Neural cell (in vitro differentiated cells): ENCODE results near the gene CCDC124. TPM values are rescaled to one million over a fixed set of nuclear protein-coding genes. Genes with fewer than 3 reads are reported as not detected.
"Not testable (repeated sequence)": the region's sequence is repeated elsewhere in the genome, so short reads cannot be mapped to it uniquely, and the experiment has no call there.

Source experiments
- H2AFZ ChIP-seq: fragments of 200-600, 300-800 bp; sonication (generic), shearing (Covaris generic); 2 replicates; pipeline ENCODE4 v1.6.0; 2014; ENCODE audit warnings: low read depth, mild to moderate bottlenecking, antibody characterized with exemption, low read length, moderate library complexity
- H3F3A ChIP-seq: fragments of 200-600 bp; shearing (Covaris generic); 2 replicates; pipeline ENCODE4 v1.6.1; 2016; ENCODE audit warnings: mild to moderate bottlenecking, moderate library complexity, mixed read lengths, antibody characterized with exemption, low read length; ENCODE audit not compliant: insufficient read depth, poor library complexity, severe bottlenecking
- H3K27ac ChIP-seq: fragments of 200-600, 300-800 bp; sonication (generic), shearing (Covaris generic); 2 replicates; pipeline ENCODE4 v1.5.1; 2014; ENCODE audit warnings: mild to moderate bottlenecking, low read length, moderate library complexity
- H3K27me3 ChIP-seq: fragments of 300-800, 200-600 bp; sonication (generic), shearing (Covaris generic); 2 replicates; pipeline ENCODE4 v1.6.0; 2014; ENCODE audit warnings: mild to moderate bottlenecking, low read depth, low read length, moderate library complexity; ENCODE audit not compliant: insufficient read depth
- H3K36me3 ChIP-seq: fragments of 300-800, 200-600 bp; sonication (generic), shearing (Covaris generic); 2 replicates; pipeline ENCODE4 v1.5.1; 2014; ENCODE audit warnings: mild to moderate bottlenecking, antibody characterized with exemption, low read length, moderate library complexity; ENCODE audit not compliant: insufficient read depth
- H3K4me2 ChIP-seq: fragments of 300-800, 200-600 bp; sonication (generic), shearing (Covaris generic); 2 replicates; pipeline ENCODE4 v1.6.0; 2014; ENCODE audit warnings: mild to moderate bottlenecking, low read length
- H3K4me3 ChIP-seq: fragments of 300-800, 200-600 bp; sonication (generic), shearing (Covaris generic); 2 replicates; pipeline ENCODE4 v1.5.1; 2014; ENCODE audit warnings: mild to moderate bottlenecking, low read length, moderate library complexity
- H3K79me2 ChIP-seq: fragments of 200-600 bp; shearing (Covaris generic); replicated peaks from 2 replicates; pipeline ENCODE4 v1.6.0; 2014; ENCODE audit warnings: mild to moderate bottlenecking, low read length, moderate library complexity; ENCODE audit not compliant: insufficient read depth
- H3K9ac ChIP-seq: fragments of 300-800, 200-600 bp; sonication (generic), shearing (Covaris generic); 2 replicates; pipeline ENCODE4 v1.6.1; 2016; ENCODE audit warnings: mild to moderate bottlenecking, low read length, mixed read lengths
- H3K9me2 ChIP-seq: fragments of 200-600 bp; shearing (Covaris generic); 2 replicates; pipeline ENCODE4 v1.6.1; 2016; ENCODE audit warnings: mild to moderate bottlenecking, low read length, mixed read lengths; ENCODE audit not compliant: insufficient read depth
- H3K9me3 ChIP-seq: fragments of 200-600, 300-800 bp; sonication (generic), shearing (Covaris generic); 2 replicates; pipeline ENCODE4 v1.6.1; 2016; ENCODE audit warnings: mild to moderate bottlenecking, mixed run types, low read length, moderate library complexity, mixed read lengths
- H4K20me1 ChIP-seq: fragments of 200-600 bp; shearing (Covaris generic); 2 replicates; pipeline ENCODE4 v1.6.1; 2016; ENCODE audit warnings: mild to moderate bottlenecking, mixed run types; ENCODE audit not compliant: insufficient read depth
- CTCF ChIP-seq: fragments of 450-650 bp; IDR thresholded peaks from 2 replicates; pipeline ENCODE4 v1.5.1; 2014; ENCODE audit warnings: antibody characterized with exemption, mild to moderate bottlenecking, moderate library complexity; ENCODE audit not compliant: poor library complexity, severe bottlenecking
- EP300 ChIP-seq: fragments of 450-650 bp; conservative IDR thresholded peaks from 2 replicates; pipeline ENCODE4 v1.6.1; 2014; ENCODE audit warnings: antibody characterized with exemption, mild to moderate bottlenecking, moderate library complexity; ENCODE audit not compliant: poor library complexity, severe bottlenecking
- EZH2 ChIP-seq: fragments of 200-600, 300-800 bp; shearing (Covaris generic), sonication (generic); IDR thresholded peaks from 2 replicates; pipeline ENCODE4 v1.6.1; 2014; ENCODE audit warnings: antibody characterized with exemption, low read length, borderline replicate concordance, mild to moderate bottlenecking; ENCODE audit not compliant: insufficient read depth, poor library complexity, severe bottlenecking
- MXI1 ChIP-seq: fragments of 450-650 bp; conservative IDR thresholded peaks from 2 replicates; pipeline ENCODE4 v1.6.1; 2014; ENCODE audit warnings: antibody characterized with exemption, mild to moderate bottlenecking; ENCODE audit not compliant: poor library complexity, severe bottlenecking
- RAD21 ChIP-seq: fragments of 450-650 bp; conservative IDR thresholded peaks from 2 replicates; pipeline ENCODE4 v1.6.1; 2014; ENCODE audit warnings: antibody characterized with exemption, mild to moderate bottlenecking, moderate library complexity
- REST ChIP-seq: IDR thresholded peaks from 2 replicates; pipeline ENCODE4 v1.6.1; 2012; ENCODE audit warnings: borderline replicate concordance
- SMC3 ChIP-seq: fragments of 450-650 bp; conservative IDR thresholded peaks from 2 replicates; pipeline ENCODE4 v1.6.1; 2014; ENCODE audit warnings: antibody characterized with exemption, mild to moderate bottlenecking, moderate library complexity; ENCODE audit not compliant: poor library complexity
- TAF1 ChIP-seq: IDR thresholded peaks from 2 replicates; pipeline ENCODE4 v1.6.1; 2012; ENCODE audit warnings: low read depth
- polyA plus RNA-seq: library from polyadenylated mRNA; depleted of rRNA; stranded (reverse); fragments of >200 nt; gene quantifications from 2 replicates; pipeline ENCODE4 v1.2.3, GENCODE V29; 2014

CCDC124 gene
- polyA plus RNA-seq, 1 donor from 2014 or later: 31.0 TPM

GRCh38 chr19:17910791-17911360, 21.9 kb upstream of the CCDC124 start:
- H3K27ac ChIP-seq: no peak overlapping the region
- H3K79me2 ChIP-seq: no peaks in the 10 kb centered on the region
- no peaks in the 10 kb centered on the region for H3K9me2 ChIP-seq
- H3K36me3 ChIP-seq: no peaks in the 10 kb centered on the region
- H3F3A ChIP-seq: no peaks in the 10 kb centered on the region
- no peaks in the 10 kb centered on the region for H4K20me1 ChIP-seq
- H3K9ac ChIP-seq: no peak overlapping the region
- no peak overlapping the region for H3K4me2 ChIP-seq
- no peak overlapping the region for H2AFZ ChIP-seq
- H3K4me3 ChIP-seq: no peak overlapping the region
- H3K27me3 ChIP-seq: no peaks in the 10 kb centered on the region
- no peak for TF ChIP-seq TAF1
- no peak for TF ChIP-seq CTCF
- TF ChIP-seq SMC3: no peak
- no peaks in the 10 kb centered on the region for H3K9me3 ChIP-seq

- TF ChIP-seq TAF1 (no peak), MXI1 (no peak), CTCF (no peak), EP300 (no peak), REST (no peak), SMC3 (no peak), EZH2 (no peak), RAD21 (no peak)
- H4K20me1 ChIP-seq: no peaks in the 10 kb centered on the region
- H3K4me3 ChIP-seq: no peak overlapping the region
- no peaks in the 10 kb centered on the region for H3K36me3 ChIP-seq
- no peak overlapping the region for H3K27ac ChIP-seq
- no peaks in the 10 kb centered on the region for H3K9me2 ChIP-seq
- no peaks in the 10 kb centered on the region for H3F3A ChIP-seq
- H3K27me3 ChIP-seq: no peaks in the 10 kb centered on the region
- H3K79me2 ChIP-seq: no peaks in the 10 kb centered on the region
- no peaks in the 10 kb centered on the region for H3K9me3 ChIP-seq
- H2AFZ ChIP-seq: no peak overlapping the region
- H3K9ac ChIP-seq: no peak overlapping the region
- H3K4me2 ChIP-seq: no peak overlapping the region
Measured at GRCh38 chr19:17915940-17916593, 16.7 kb upstream of the CCDC124 start.

- not testable (repeated sequence) for H3K9me3 ChIP-seq, H3F3A ChIP-seq
Measured at GRCh38 chr19:17918151-17918550, 14.7 kb upstream of the CCDC124 start.

GRCh38 chr19:17919122-17919521, 13.7 kb upstream of the CCDC124 start:
- not testable (repeated sequence) for H2AFZ ChIP-seq, H3F3A ChIP-seq, H3K36me3 ChIP-seq, H3K27me3 ChIP-seq, H3K9me3 ChIP-seq, H3K9ac ChIP-seq, H3K4me3 ChIP-seq, H3K79me2 ChIP-seq, H3K9me2 ChIP-seq, H3K4me2 ChIP-seq, H3K27ac ChIP-seq, H4K20me1 ChIP-seq

More at GRCh38 chr19:17918151-17918550, 14.7 kb upstream of the CCDC124 start:
- not testable (repeated sequence) for H3K36me3 ChIP-seq, H3K4me3 ChIP-seq, H3K9me2 ChIP-seq, H3K27me3 ChIP-seq, H2AFZ ChIP-seq, H3K27ac ChIP-seq, H3K4me2 ChIP-seq, H3K9ac ChIP-seq, H3K79me2 ChIP-seq, H4K20me1 ChIP-seq
